Measurements from ENCODE around the gene MED23. TPM values are rescaled to one million over a fixed set of nuclear protein-coding genes. Genes with fewer than 3 reads are reported as not detected.
A peak's percentile ranks its signal among the peaks of the same experiment; 100 is the strongest.

Gene MED23
- total RNA-seq, 2 experiments from 2014 or later, result 30.2 to 34.2 TPM

DNA sequence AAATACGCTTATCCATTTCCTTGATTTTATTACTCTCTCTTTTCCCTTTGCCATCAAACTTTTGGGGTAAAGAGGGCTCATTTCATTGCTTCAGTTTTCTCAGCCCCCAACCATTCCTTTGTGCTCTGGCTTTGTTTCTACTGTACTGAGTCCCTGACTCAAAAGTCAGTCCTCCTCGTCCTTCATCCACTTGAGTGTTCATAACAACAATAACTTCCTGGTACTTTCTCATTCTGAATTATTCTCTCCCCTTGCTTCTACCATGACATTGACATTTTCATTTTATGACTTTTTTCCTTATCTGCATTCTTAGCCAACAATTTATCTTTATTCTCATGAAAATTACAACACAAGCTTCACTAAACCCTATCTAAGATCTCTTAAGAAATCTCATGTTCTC, 10.0 kb upstream of the MED23 start:
- peak; percentile 35 for DNase-seq (ENCODE audit: low spot score)
- H4K20me1 ChIP-seq (ENCODE audit: insufficient read depth, low read length), result no peaks in the 10 kb centered on the region
- intact Hi-C loops (cut with micrococcal nuclease; ENCODE audit: unreplicated experiment), result no loop called here
- H3K4me1 ChIP-seq (ENCODE audit: insufficient read depth, low read length, poor library complexity, severe bottlenecking), result peaks cover 36% of the 10 kb centered on the region
- H3K4me3 ChIP-seq (ENCODE audit: low read depth, low read length, poor library complexity, severe bottlenecking), result peak overlapping the region; percentile 62
- no peaks in the 10 kb centered on the region; the same call in 1 of the 2 replicates for H3K36me3 ChIP-seq (ENCODE audit: insufficient read depth, low read length)
- POLR2A ChIA-PET, result interaction anchor here (1.7 to 3.0 kb wide), 2 partner anchors 10 to 11 kb away, joined by 4 to 24 read pairs; partner anchors contain the start of gene MED23
- no peak overlapping the region for H3K27ac ChIP-seq (ENCODE audit: low read depth, low read length, poor library complexity, severe bottlenecking)
- no peaks in the 10 kb centered on the region for H3K79me2 ChIP-seq (ENCODE audit: insufficient read depth, low read depth, low read length)
- no peaks in the 10 kb centered on the region for H3K9me3 ChIP-seq (ENCODE audit: low read length)
- peak overlapping the region; percentile 60 for H3K4me2 ChIP-seq (ENCODE audit: low read length)
- no TSS peak for BruUV-seq (replicated peaks)
- no peaks in the 10 kb centered on the region for H3K9me2 ChIP-seq (ENCODE audit: insufficient read depth, low read length)
- H2AFZ ChIP-seq (ENCODE audit: low read length), result peak overlapping the region; percentile 81
- TF ChIP-seq, protein P1, sequence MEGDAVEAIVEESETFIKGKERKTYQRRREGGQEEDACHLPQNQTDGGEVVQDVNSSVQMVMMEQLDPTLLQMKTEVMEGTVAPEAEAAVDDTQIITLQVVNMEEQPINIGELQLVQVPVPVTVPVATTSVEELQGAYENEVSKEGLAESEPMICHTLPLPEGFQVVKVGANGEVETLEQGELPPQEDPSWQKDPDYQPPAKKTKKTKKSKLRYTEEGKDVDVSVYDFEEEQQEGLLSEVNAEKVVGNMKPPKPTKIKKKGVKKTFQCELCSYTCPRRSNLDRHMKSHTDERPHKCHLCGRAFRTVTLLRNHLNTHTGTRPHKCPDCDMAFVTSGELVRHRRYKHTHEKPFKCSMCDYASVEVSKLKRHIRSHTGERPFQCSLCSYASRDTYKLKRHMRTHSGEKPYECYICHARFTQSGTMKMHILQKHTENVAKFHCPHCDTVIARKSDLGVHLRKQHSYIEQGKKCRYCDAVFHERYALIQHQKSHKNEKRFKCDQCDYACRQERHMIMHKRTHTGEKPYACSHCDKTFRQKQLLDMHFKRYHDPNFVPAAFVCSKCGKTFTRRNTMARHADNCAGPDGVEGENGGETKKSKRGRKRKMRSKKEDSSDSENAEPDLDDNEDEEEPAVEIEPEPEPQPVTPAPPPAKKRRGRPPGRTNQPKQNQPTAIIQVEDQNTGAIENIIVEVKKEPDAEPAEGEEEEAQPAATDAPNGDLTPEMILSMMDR (conservative IDR thresholded peaks at IDR 0.05; ENCODE audit: low read length), result no peak
- no peak for TF ChIP-seq EZH2phosphoT487 (IDR thresholded peaks at IDR 0.05; ENCODE audit: borderline replicate concordance, low read depth, low read length)
- CTCF ChIA-PET (ENCODE audit: unreplicated experiment), result no interaction called here

DNA sequence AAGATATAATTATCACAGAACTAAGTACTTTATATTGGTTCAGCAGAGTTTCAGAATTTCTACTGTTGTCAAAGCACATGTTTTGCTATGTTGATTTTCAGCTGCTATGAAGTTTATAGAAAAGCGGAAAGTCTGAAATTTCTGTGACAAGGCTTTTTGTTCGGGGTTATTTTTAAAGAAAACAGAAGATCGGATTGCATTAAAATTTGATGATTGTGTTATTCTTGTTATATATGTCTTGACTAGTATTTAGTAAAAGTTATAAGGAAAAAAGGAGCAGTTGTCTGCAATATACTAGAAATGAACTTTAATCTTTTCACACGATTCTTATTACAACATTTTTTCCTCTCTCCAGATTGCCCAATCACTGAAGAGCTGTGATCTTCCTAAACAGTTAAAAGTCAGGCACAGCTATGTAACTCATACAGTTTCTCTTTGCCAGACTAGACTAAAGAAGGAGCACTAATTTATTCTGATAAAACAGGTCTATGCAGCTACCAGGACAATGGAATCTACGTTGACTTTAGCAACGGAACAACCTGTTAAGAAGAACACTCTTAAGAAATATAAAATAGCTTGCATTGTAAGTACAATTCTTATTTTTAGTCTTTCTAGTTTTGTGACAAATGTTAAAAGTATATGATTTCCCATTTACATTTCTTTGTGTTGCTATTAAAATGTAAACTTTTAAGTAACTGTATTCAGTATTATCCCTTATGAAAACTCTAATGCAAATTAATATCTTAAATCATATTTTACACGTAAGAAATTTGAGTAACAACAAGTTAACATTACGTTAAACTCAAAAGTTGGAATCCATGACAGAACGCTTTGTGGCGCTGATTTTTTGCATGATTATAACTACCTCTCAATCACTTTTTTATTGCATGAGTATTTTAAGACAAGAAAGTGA, 9.1 kb upstream of the MED23 start, which contains the start of gene ENPP3:
Gene ENPP3 (plus strand): TSS at position 423 of the 913 bp plus-strand sequence. CDS start 83 bp downstream, at position 506.
- ChIA-PET POLR2A (interaction anchor here (0.6 to 2.0 kb wide), 3 partner anchors 9 to 18 kb away, joined by 4 to 13 read pairs (median 5); partner anchors contain the start of gene MED23), CTCF (ENCODE audit: unreplicated experiment) (interaction anchor here (2.1 kb wide), 1 partner anchor 9 kb away, joined by 13 read pairs; the partner anchor contains the start of gene MED23)
- H3K4me3 ChIP-seq (ENCODE audit: low read depth, low read length, poor library complexity, severe bottlenecking), result peak within 1 kb of the TSS; percentile 62
- no peaks in the 10 kb centered on the region for H3K9me3 ChIP-seq (ENCODE audit: low read length)
- peak within 1 kb of the TSS; percentile 93 for H2AFZ ChIP-seq (ENCODE audit: low read length)
- peak within 1 kb of the TSS; percentile 26 for H3K27ac ChIP-seq (ENCODE audit: low read depth, low read length, poor library complexity, severe bottlenecking)
- H3K79me2 ChIP-seq (ENCODE audit: insufficient read depth, low read depth, low read length), result no peaks in the 10 kb centered on the region
- no peaks in the 10 kb centered on the region for H3K9me2 ChIP-seq (ENCODE audit: insufficient read depth, low read length)
- no peaks in the 10 kb centered on the region; the same call in 1 of the 2 replicates for H3K36me3 ChIP-seq (ENCODE audit: insufficient read depth, low read length)
- TSS peak; percentile 84 for BruUV-seq (replicated peaks)
- H3K4me2 ChIP-seq (ENCODE audit: low read length), result peak within 1 kb of the TSS; percentile 60
- TF ChIP-seq, protein P1 (conservative IDR thresholded peaks at IDR 0.05; ENCODE audit: low read length), result no peak
- no peak for TF ChIP-seq EZH2phosphoT487 (IDR thresholded peaks at IDR 0.05; ENCODE audit: borderline replicate concordance, low read depth, low read length)
- peak; percentile 50 for DNase-seq (ENCODE audit: low spot score)
- no peaks in the 10 kb centered on the region for H4K20me1 ChIP-seq (ENCODE audit: insufficient read depth, low read length)
- intact Hi-C loops (cut with micrococcal nuclease; ENCODE audit: unreplicated experiment), result no loop called here
- peaks cover 36% of the 10 kb centered on the region for H3K4me1 ChIP-seq (ENCODE audit: insufficient read depth, low read length, poor library complexity, severe bottlenecking)
